ENCODE data around the gene TNFRSF21. TPM values are rescaled to one million over a fixed set of nuclear protein-coding genes. Genes with fewer than 3 reads are reported as not detected.

The TNFRSF21 gene
- total and polyA plus RNA-seq, 7 donors: 2.7 to 22.3 (median 6.2) TPM

- Histone ChIP-seq H3K27me3 (ENCODE audit: insufficient read depth in 3 of 3, low read length in 2 of 3) (no peaks in the 10 kb centered on the region), H3K4me1 (no peaks in the 10 kb centered on the region), H3K9me3 (no peaks in the 10 kb centered on the region), H3K36me3 (ENCODE audit: insufficient read depth in 1 of 2, low read depth in 1 of 2) (no peaks in the 10 kb centered on the region), H3K4me3 (no peak overlapping the region), H3K27ac (no peak overlapping the region)
- ATAC-seq: no peak
- intact Hi-C loops (cut with DNase I): no loop called here
- WGBS, 3 donors: 55 to 74% (median 68%) methylated on average over 4 of the region's 4 CpGs
- no peak for TF ChIP-seq CTCF (IDR thresholded peaks at IDR 0.05)
- no peak for DNase-seq
Measured at GRCh38 chr6:47294990-47295389, 14.7 kb downstream of the TNFRSF21 start.

GRCh38 chr6:47292944-47293343, 16.8 kb downstream of the TNFRSF21 start:
- Histone ChIP-seq H3K27ac (no peak overlapping the region), H3K27me3 (ENCODE audit: insufficient read depth in 3 of 3, low read length in 2 of 3) (no peaks in the 10 kb centered on the region), H3K36me3 (ENCODE audit: insufficient read depth in 1 of 2, low read depth in 1 of 2) (no peaks in the 10 kb centered on the region), H3K4me3 (no peak overlapping the region), H3K9me3 (no peaks in the 10 kb centered on the region), H3K4me1 (no peaks in the 10 kb centered on the region)
- no peak for DNase-seq
- no peak for TF ChIP-seq CTCF (IDR thresholded peaks at IDR 0.05)
- no peak for ATAC-seq
- intact Hi-C loops (cut with DNase I): no loop called here
- WGBS, 3 donors: 80 to 86% (median 83%) methylated on average over 2 of the region's 2 CpGs

DNA sequence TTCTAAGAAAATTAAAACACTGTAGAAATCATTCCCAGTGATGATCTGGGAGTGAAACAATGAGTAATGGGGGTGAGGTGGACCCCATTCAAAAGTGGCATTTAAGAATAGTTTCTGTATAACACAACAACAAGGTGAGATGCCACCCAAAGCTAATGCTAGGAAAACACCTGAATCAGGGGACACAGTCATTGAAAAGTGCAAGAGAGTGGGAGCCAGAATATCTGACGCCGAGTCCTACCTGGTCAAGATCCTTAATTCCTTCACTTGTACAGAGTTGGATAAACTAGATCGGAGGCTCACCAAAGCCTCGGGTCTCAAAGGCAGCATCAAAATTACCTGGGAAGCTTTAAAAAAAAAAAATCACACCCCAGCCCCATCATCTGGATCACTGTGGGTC, 17.7 kb downstream of the TNFRSF21 start:
- Histone ChIP-seq H3K27ac (no peak overlapping the region), H3K27me3 (ENCODE audit: insufficient read depth in 3 of 3, low read length in 2 of 3) (no peaks in the 10 kb centered on the region), H3K4me3 (no peak overlapping the region), H3K36me3 (ENCODE audit: insufficient read depth in 1 of 2, low read depth in 1 of 2) (no peaks in the 10 kb centered on the region), H3K4me1 (no peaks in the 10 kb centered on the region), H3K9me3 (no peaks in the 10 kb centered on the region)
- DNase-seq (no peak), ATAC-seq (no peak)
- TF ChIP-seq CTCF (IDR thresholded peaks at IDR 0.05): no peak
- intact Hi-C loops (cut with DNase I): no loop called here
- 70 to 86% (median 70%) methylated on average over 4 of the region's 4 CpGs for whole genome bisulfite sequencing, 3 donors

DNA sequence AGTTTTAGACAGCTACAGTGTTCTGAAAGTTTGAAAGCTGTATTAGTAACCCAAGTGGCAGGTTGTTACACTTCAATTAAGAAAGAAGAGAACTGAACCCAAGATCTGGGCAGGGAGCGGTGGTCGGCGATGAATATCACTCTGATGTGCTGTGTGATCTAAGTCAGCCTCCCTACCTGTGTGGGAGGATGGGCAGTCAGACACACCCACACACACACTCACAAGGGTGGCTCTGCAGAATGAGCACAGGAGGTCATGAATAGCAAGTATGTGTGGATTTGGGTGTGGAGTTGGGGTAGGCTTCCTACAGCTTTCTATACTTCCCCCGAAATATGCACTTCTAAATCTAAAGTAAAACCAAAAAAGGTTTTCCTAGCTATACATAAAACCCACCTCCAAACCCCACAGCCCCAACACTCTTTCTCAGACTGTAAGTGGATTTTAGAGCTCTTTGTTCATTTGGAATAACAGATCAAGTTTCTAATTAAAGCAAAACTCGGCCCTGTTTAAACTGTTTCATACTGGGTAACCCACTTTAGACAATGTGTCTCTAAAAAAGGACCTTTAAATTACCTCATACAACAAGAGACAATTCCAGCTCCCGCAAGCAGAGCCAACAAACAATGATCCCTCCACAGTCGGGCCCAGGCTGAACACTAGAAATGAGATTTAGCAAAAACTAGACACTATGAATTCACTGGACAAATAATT, 19.4 kb downstream of the TNFRSF21 start:
- H3K27me3 ChIP-seq (ENCODE audit: insufficient read depth in 3 of 3, low read length in 2 of 3): no peaks in the 10 kb centered on the region
- H3K36me3 ChIP-seq (ENCODE audit: insufficient read depth in 1 of 2, low read depth in 1 of 2): peaks cover 0 to 4% of the 10 kb centered on the region in 2 donors
- H3K4me1 ChIP-seq: no peaks in the 10 kb centered on the region
- no peak for DNase-seq
- no peak for ATAC-seq
- no peak overlapping the region for H3K27ac ChIP-seq
- TF ChIP-seq CTCF (IDR thresholded peaks at IDR 0.05): no peak
- H3K9me3 ChIP-seq: no peaks in the 10 kb centered on the region
- 89 to 97% (median 91%) methylated on average over 7 of the region's 7 CpGs for WGBS, 3 donors
- intact Hi-C loops (cut with DNase I): no loop called here
- H3K4me3 ChIP-seq: no peak overlapping the region

Measured in psoas muscle (tissue), 8 donors.